ENCODE measurements around the gene TNIP3.

- TF ChIP-seq, protein P1, sequence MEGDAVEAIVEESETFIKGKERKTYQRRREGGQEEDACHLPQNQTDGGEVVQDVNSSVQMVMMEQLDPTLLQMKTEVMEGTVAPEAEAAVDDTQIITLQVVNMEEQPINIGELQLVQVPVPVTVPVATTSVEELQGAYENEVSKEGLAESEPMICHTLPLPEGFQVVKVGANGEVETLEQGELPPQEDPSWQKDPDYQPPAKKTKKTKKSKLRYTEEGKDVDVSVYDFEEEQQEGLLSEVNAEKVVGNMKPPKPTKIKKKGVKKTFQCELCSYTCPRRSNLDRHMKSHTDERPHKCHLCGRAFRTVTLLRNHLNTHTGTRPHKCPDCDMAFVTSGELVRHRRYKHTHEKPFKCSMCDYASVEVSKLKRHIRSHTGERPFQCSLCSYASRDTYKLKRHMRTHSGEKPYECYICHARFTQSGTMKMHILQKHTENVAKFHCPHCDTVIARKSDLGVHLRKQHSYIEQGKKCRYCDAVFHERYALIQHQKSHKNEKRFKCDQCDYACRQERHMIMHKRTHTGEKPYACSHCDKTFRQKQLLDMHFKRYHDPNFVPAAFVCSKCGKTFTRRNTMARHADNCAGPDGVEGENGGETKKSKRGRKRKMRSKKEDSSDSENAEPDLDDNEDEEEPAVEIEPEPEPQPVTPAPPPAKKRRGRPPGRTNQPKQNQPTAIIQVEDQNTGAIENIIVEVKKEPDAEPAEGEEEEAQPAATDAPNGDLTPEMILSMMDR (optimal IDR thresholded peaks at IDR 0.05 in 1 of 3, IDR thresholded peaks at IDR 0.05 in 1 of 3, conservative IDR thresholded peaks at IDR 0.05 in 1 of 3; ENCODE audit: extremely low read depth in 1 of 3, insufficient read depth in 2 of 3, low read length in 3 of 3), result no peak
- TF ChIP-seq EZH2 (IDR thresholded peaks at IDR 0.05; ENCODE audit: low read length), result no peak
Measured at GRCh38 chr4:121192013-121192412, 27.9 kb upstream of the TNIP3 start.

Measured in keratinocyte (primary cell).